Dedifferentiated amniotic fluid mesenchymal stem cell (primary cell): ENCODE data around the gene TLK1.

Experiments
- DNase-seq: peaks from one replicate; pipeline ENCODE4 v3.0.0-alpha.2; 2016; ENCODE audit errors: extremely low spot score

TLK1 gene

DNA sequence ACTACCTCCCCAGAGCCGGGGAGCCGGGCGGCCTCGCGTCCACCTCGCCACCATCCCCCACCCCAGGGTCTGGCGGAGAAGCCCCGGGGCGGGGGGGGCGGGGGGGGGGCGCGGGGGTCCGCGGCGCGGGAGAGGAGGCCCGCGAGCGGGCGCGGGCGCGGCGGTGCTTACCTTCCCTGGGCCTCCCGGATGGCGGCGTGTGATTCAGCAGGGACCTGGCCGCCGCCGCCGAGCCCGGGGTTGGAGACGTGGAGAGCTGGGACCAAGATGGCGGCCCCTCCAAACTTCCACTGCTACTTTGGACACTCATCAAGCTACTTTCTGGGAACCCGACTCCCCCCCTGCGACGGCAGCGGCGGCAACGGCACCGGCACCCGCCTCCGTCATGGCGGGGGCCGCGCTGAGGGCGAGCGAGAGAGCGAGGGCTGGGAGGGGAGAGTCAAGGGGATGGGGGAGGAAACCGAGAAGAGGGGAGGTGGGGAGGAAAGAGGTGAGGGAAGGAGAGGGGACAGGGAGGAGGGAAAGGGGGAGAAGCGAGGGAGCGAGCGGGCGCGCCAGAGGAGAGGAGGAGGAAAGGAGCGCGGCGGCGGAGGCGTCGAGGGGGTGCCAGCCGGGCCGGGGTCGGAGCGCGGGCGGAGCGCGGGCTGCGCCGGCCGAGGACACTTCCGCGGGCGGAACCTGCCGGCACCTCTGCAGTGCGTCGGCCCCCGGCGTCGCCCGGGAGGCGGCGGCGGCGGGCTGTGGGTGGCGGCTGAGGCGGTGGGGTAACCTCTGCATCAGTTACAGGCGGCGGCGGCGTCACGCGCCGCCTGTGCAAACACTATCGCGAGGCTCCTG, at the start of gene TLK1:
TSS of gene TLK1 (minus strand) at position 775 of the 837 bp plus-strand sequence. CDS start at position 310, 465 bp downstream.
- DNase-seq: peak; percentile 50

DNA sequence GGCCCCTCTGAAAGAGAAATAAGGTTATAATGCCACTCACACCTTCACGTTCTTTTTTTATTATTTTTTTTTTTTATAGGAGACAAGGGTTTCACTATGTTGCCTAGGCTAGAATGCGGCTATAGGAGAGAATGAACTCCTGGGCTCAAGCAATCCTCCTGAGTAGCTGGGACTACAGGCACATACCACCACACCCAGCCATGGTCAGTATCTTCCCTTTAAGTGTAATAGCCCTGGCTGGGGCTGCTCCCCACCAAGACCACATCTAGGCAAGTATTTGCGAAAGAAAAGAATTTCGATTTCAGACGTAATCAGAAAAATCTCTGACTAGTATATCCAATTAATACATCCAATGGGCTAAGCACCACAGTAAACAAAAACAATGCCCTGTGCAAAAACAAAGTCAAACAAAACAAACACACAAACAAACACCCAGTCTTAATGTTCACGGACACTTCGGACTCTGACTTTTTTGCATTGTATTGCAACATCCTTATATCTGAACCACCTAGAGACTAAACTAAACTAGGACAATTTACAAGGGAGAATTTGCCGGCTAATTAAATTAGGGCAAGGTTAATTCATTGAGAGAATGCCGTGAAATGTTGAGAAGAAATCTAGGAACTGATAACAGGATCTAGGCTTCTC, 49.6 kb upstream of the TLK1 start:
- no peak for DNase-seq

DNA sequence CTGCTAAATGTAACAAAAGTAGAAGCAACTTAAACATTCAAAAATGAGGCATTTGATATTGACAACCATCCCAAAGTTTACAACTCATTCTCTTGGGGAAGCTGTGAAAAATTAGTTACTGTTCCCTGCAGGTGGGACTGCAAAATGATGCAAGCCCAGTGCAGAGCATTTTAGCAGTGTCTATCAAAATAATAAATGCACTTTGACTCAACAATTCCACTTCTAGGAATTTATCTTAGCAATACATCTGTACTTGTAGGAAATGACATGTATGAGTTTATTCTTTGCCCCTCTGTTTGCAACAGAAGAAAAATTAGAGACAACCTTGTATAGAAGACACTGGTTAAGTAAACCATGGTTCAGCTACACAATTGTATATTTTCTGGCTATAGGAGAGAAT, 48.0 kb upstream of the TLK1 start:
- no peak for DNase-seq

DNA sequence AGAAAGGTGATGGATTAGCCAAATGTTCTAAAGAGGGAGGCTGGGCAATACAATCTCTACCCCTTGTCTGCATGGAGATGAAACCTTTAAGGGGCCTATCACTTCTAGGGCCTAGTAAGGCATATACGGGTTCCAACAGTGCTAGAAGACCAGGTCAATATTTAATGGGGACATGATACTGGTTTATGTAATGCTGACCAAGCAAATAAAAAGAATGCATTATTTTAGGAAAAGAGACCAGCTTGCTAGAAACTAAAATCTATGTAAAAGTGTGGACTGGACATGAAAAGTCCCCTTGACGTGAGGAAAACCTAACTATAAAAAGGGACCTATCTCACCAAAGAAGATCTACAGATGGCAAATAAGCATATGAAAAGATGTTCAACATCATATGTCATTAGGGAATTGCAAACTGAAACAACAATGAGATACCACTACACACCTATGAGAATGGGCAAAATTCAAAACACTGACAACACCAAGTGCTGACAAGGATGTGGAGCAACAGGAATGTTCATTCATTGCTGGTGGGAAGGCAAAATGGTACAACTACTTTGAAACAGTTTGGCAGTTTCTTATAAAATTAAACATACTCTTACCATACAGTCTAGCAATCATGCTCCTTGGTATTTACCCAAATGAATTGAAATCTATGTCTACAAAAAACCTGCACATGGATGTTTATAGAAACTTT, 45.9 kb upstream of the TLK1 start:
- no peak for DNase-seq

DNA sequence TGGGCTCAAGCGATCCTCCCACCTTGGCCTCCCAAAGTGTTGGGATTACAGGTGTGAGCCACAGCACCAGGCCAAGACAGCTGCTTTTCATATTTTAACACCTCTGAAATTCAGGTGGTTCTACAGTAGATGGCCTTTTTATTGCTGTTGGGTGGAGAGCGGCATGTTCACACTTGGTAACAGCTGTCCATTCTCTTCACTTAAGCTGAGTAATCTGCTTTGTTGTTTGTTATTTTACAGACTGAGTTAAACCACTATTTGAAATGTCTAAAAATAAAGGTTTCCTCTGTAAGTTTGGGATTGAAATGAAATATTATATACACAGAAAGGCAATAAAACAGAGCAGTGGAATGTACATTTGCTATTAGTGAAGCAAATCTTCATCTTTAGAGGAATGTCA, 44.9 kb upstream of the TLK1 start:
- DNase-seq: no peak

DNA sequence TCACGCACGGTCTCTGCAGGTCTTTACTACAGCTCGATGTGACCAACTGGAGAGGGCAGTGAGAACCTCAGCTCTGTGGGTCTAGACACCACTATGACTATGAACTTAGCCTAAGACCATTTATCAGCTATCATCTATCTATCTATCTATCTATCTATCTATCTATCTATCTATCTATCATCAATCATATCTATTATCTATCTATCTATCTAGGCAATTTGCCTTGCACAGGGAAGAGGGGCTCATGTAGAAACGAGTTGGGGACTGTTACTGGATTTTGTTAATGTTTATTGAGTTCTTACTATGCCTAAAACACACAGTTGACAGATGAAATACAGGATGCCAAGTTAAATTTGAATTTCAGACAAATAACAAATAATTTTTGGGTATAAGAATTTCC, 41.1 kb upstream of the TLK1 start:
- DNase-seq: no peak

DNA sequence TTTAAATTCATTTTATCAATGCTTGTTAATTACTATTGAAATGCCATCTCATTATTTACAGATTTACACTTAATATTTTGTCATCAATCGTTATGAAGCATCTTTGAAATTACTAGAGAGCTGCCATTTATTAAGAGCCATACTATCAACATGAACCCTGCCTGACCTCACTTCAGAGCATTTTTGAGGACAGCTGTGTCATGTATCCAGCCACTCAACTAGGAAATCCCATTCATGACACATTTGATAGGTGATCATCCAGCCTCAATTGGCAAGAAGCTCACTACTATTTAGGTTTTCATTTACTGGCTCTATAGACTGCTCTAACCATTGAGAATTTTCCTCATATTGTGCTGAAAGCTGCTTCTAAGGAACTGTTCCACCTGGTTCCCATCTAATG, 40.6 kb upstream of the TLK1 start:
- no peak for DNase-seq

DNA sequence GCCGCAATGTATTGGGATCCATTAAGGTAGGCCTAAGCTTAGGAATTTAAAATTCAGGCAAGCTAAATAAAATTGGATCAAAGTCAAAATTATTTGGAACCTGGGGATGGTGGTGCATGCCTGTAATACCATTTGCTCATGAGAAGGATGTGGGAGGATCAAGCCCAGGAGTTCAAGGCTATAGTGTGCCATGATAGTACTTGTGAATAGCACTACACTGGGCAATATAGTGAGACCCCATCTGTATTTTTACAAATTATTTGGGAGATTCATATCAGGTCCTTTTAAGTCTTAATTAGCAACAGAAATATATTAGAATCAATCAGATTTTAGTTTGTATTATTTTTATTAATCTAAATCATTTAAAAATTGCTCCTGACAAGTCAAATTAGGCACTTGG, 39.8 kb upstream of the TLK1 start:
- DNase-seq: no peak

DNA sequence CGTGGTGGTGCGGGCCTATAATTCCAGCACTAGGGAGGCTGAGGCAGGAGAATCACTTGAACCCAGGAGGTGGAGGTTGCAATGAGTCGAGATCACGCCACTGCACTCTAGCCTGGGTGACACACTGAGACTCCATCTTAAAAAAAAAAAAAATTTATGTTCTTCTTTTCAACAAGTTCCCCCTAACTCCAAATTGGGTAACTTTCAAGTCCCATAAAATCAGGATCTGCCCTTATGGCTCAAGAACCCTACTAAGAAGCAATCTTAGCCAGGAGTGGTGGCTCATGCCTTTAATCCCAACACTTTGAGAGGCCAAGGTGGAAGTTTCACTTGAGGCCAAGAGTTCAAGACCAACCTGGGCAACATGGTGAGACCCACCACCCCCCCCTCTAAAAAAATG, 30.3 kb upstream of the TLK1 start:
- DNase-seq: no peak

DNA sequence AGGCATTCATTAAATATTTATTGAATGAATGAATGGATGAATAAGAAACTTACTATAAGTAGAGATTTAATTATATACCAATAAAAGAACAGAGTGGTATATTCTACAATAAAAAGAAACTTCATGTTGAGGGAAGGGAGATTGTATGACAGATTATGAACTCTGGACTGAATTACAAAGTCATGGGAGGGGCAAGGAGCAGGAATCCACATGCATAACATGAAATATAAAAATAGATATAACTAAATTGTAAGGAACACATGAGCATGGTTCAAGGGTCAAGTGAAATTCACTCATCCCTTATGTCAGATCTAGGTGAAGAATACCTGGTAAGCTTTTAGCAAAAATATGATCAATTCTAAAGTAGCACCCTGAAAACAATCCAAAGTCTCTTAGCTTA, 27.1 kb upstream of the TLK1 start:
- DNase-seq: no peak

DNA sequence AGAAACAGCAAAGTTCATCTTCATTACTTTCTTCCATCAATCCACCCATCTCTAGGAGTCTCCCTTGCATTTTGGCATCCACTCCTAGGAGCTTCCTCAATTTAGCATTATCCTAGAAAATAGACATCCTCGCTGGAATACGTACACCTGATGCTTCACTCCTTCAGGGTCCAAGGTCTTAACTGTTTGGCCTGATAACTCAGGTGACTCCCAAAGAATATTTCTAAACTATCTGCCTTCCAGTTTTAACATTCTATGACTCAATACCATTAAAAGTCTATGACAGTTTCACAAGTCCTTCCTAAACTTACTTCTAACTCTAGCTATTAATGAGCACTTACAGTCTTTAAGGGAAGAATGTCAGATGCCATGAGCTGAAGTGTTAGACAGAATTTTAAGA, 26.5 kb upstream of the TLK1 start:
- DNase-seq: no peak

DNA sequence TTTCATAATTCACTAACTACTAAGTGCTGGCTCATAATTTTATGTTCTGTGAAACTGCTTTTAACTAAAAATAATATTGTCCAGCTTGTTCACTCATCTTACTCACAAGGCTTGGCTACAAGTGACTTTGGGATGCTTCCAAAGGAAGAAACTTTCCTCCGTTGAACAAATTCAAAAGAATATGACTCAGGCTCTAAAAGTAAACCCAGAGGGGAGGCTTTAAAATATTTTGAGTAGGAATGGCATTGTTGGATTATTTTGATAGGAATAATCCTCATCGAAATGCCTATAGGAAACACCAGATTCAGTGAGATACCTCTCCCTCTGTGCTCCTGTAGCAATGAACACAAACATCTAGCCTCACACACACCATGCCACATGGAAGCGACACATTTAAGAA, 25.2 kb upstream of the TLK1 start:
- peak; percentile 65 for DNase-seq

DNA sequence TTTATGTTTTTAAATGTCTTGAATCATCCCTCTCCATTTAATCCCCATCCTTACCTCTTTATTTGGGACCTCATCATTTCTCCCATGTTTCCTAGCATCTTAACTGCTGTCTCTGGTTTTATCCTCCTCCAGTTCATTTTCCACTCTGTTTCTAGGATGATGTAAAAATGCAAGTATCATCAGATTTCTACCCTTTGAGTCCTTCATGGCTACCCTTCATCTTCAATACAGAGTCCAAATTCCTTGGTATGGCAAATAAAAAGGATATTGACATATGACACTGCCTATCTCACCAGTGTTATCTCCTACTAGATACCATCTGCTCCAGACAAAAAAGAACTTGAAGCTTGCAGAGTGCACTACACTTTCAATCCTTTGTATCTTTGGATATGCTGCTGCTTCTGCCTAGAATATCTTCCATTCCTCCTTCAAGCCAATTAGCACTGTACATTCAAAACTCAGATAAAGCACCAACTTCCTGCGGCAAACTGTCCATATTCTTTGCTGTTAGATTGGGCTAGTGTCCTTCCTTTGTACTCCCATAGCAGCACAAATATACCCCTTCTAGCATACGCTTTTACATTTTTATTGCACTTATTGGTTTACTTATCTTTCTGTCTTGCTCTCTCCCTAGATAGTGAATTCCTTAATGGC, 24.6 kb upstream of the TLK1 start:
- DNase-seq: no peak

DNA sequence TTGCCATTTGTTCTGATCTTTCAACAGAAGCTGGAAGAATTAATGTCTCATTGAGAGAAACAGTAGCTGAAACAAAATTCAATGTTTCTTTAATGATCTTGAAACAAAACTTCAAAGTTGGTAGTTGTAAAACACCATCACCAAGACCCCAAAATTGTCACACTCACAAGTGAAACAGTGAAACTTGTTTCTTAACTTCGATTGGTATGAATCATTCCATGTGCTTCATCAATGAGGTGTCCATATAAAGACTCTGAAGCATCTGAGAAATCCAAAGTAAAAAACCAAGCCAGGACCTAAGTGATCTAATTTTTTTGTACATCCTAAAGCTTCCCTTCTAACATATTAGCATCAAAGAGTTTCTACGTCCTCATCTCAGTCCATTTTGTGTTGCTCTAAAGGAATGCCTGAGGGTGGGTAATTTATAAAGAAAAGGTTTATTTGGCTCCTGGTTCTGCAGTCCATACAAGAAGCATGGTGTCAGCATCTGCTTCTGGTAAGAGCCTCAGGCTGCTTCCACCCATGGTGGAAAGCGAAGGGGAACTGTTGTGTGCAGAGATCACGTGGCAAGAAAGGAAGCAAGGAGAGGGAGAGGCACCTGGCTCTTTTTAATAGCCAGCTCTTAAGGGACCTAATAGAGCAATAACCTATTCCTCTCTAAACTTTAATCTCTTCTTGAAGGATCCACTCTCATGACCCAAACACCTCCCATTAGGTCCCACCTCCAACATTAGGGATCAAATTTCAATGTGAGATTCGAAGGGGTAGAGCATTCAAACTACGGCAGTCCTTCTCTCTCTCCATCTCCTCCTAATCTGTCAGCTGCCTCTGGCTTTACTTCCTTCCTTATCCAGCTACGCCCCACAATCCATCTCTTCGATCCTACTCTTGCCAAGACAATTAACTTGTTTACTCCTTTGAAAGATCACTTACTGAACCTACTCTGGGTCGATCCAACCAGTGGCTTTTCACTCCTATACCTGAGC, 20.7 kb upstream of the TLK1 start:
- no peak for DNase-seq

DNA sequence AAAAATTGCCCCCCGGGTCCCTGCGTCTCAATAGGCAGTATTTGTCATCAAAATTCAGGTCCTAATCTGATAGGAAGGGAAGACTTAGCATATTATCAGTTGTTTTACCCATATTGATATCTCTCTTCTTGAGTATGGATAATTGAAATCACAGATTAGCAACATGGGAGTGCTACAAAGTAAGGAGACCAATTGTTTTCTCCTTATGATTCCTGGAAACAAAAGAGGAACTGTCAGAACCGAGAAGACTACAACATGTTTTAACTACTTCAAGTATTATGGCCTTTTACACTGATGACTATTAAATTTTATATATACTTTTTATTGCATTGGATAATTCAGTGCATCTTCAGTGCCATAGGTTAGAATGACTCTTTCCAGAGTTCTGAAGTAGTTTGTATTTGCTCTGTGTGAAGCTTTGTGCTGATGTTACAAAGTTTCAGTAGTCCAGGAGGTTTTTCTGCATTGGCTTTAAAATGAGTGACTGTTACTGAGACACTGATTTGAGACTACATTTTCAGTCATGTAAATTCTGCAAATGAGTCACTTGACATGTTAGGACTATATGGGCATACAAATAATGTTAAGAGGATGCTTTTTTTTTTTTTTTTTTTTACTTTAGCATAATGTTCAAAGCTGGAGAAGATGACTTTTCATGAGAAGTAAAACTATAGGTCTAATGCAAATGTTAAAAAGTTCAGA, 19.7 kb upstream of the TLK1 start:
- no peak for DNase-seq

DNA sequence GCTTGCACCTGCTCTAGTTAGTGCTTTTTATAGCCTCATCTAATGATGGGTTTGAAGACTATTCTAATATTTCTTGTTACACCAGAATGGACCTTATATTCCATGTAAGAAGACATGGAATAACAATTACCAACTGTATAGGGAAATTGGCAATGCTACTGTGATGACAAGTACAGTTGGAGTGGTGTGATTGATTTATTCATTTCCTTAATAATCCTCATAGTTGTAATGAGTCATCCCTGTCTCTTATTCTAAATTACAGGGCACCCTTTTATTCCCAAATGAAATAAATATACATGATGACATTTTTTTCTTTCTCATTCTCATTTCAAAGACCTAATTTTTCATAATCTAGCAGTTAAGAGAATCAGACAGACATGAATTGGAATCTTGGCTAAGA, 18.3 kb upstream of the TLK1 start:
- DNase-seq: no peak

DNA sequence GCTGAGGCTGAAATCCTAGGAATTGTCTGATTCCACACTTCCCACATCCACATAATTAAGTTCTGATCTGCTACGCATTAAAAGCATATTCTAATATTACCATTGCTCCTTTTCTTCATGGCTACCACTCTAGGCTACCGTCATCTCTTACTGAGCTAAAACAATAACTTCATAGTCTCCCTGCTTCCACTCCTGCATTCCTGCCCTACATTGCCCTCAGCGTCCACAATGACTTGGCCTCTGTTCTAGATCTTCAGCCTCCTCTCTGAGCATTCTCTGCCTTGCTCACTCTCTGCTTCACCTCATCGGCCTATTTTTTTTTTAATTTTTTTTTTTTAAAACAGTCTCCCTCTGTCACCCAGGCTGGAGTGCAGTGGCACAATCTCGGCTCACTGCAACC, 15.8 kb upstream of the TLK1 start:
- no peak for DNase-seq

DNA sequence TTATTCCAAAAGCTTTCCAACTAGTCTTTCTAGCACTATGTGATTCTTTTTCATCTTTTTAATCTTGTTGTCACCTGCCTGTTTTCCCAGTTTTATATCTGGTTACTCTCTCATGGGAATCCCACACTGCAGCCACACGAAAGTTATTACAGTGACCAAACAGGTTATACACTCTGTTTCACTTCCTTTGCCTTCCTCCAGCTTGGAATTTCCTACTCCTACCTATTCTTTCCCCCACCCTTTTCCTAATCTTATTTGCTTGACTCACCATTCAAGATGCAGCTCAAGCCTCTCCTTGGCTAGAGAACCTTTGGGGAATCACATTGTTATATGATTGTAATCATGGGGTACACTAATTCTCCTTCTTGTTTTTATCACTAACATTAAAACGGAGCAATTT, 13.4 kb upstream of the TLK1 start:
- no peak for DNase-seq

DNA sequence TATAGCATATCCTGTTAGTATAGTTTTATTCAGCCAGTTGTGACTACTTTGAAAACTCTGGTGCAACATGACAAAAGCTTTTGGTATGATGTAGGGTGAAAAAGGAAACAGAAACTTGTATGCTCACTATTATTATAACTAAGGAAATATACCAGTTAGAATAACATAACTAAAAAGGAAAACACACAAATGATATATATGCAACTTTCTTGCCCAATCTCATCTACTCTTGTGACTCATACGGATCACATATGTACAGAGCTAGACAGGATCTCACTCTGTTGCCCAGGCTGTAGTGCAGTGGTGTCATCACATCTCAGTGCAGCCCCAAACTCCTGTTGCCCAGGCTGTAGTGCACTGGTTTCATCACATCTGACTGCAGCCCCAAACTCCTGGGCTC, 12.4 kb upstream of the TLK1 start:
- DNase-seq: no peak

DNA sequence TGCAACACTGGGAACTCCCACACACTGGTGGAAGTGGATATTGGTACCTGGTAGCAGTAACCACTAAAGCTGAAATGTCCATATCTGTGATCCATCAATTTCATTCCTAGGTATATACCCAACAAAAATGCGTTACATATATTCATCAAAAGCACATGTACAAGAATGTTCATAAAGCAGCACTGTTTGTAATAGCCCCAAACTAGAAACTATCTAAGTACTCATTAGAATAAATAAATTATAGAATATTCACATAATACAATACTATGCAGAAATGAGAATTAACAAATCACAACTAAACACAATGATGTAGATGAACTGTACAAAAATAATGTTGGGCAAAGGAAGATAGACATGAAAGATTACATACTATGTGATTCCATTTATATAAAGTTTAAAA, 11.1 kb upstream of the TLK1 start:
- DNase-seq: no peak

DNA sequence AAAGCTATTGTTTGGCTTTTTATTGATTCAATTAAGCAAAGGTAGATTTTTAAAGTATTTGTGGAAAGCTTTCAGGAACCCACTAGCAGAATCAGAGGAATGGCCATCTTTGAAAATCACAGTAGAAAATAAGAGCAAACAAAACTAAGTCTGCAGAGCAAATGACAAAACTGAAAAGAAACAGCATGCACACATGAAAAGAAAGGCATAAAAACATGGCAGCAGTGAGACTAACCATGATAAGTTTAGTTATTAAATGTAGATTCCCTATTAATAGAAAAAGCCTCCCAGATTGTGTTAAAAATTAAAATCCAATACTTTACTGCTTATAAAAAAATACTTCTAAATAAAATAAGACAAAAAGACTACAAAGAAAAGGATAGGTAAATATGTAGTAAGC, 9.1 kb upstream of the TLK1 start:
- DNase-seq: no peak
